Endodermal cell (in vitro differentiated cells): ENCODE data around the gene ABHD16B. TPM values are rescaled to one million over a fixed set of nuclear protein-coding genes. Genes with fewer than 3 reads are reported as not detected.

Experiments
- DNase-seq: peaks from one replicate; pipeline ENCODE4 v3.0.0-alpha.2; 2017
- H3K27ac ChIP-seq: 2 replicates; pipeline ENCODE4 v1.5.1; 2013; ENCODE audit warnings: mild to moderate bottlenecking, low read depth, low read length, moderate library complexity
- H3K27me3 ChIP-seq: 2 replicates; pipeline ENCODE4 v1.6.1; 2013; ENCODE audit warnings: mild to moderate bottlenecking, low read length, moderate library complexity; ENCODE audit not compliant: insufficient read depth, control insufficient read depth, poor library complexity, severe bottlenecking
- H3K36me3 ChIP-seq: 2 replicates; pipeline ENCODE4 v1.7.0; 2013; ENCODE audit warnings: mild to moderate bottlenecking, low read length, moderate library complexity; ENCODE audit not compliant: control insufficient read depth, insufficient read depth
- H3K4me1 ChIP-seq: one replicate; pipeline ENCODE4 v1.7.0; 2013; ENCODE audit warnings: low read length; ENCODE audit not compliant: control insufficient read depth, insufficient read depth
- H3K4me3 ChIP-seq: 2 replicates; pipeline ENCODE4 v1.5.1; 2013; ENCODE audit warnings: mild to moderate bottlenecking, low read length, moderate library complexity
- H3K9ac ChIP-seq: 2 replicates; pipeline ENCODE4 v1.6.1; 2013; ENCODE audit warnings: mild to moderate bottlenecking, low read length, moderate library complexity; ENCODE audit not compliant: poor library complexity, severe bottlenecking; ENCODE audit errors: extremely low read depth
- H3K9me3 ChIP-seq: 2 replicates; pipeline ENCODE4 v1.6.1; 2013; ENCODE audit warnings: mild to moderate bottlenecking, low read length, moderate library complexity; ENCODE audit not compliant: control insufficient read depth
- H3K27ac Mint-ChIP-seq: 2 replicates; pipeline ENCODE4 v1.8.0; 2020; ENCODE audit warnings: mixed read lengths
- H3K27me3 Mint-ChIP-seq: 2 replicates; pipeline ENCODE4 v1.8.0; 2021; ENCODE audit warnings: mild to moderate bottlenecking, mixed read lengths; ENCODE audit not compliant: insufficient read depth
- H3K36me3 Mint-ChIP-seq: 2 replicates; pipeline ENCODE4 v1.8.0; 2020; ENCODE audit warnings: low read depth, mixed read lengths
- H3K4me1 Mint-ChIP-seq: 2 replicates; pipeline ENCODE4 v1.8.0; 2020; ENCODE audit warnings: mixed read lengths
- H3K4me3 Mint-ChIP-seq: 2 replicates; pipeline ENCODE4 v1.8.0; 2020; ENCODE audit warnings: mild to moderate bottlenecking, moderate library complexity, mixed read lengths
- H3K9me3 Mint-ChIP-seq: 2 replicates; pipeline ENCODE4 v1.8.0; 2020; ENCODE audit warnings: mild to moderate bottlenecking, mixed read lengths
- WGBS, 2 experiments: methylation state at CpG; one replicate each; pipeline versions ENCODE4 v1.1.5 to v1.1.7; 2013; ENCODE audit warnings: missing lambda C conversion rate in 2 of 2, mixed read lengths in 1 of 2; ENCODE audit not compliant: insufficient coverage in 1 of 2, insufficient read length in 1 of 2; 5-methylcytosine and 5-hydroxymethylcytosine counted together
- total RNA-seq, 2 donors: library from RNA; stranded (reverse); fragmentation: NEBNext Ultra II Directional in 1 of 2; extraction: Animal tissue kit (Norgen Biotek cat#: 25700) in 1 of 2; gene quantifications; 2 replicates in 1 of 2; 3 replicates in 1 of 2; pipeline ENCODE4 v1.2.1, GENCODE V29; 2021
- TF ChIP-seq, protein P1 (sequence below): fragments of 200-600 bp; sonication (generic); conservative IDR thresholded peaks from 2 replicates; pipeline ENCODE4 v1.5.0; 2021; ENCODE audit warnings: antibody characterized with exemption, mild to moderate bottlenecking

The ABHD16B gene
- total RNA-seq, 2 donors from 2014 or later, result not detected

DNA sequence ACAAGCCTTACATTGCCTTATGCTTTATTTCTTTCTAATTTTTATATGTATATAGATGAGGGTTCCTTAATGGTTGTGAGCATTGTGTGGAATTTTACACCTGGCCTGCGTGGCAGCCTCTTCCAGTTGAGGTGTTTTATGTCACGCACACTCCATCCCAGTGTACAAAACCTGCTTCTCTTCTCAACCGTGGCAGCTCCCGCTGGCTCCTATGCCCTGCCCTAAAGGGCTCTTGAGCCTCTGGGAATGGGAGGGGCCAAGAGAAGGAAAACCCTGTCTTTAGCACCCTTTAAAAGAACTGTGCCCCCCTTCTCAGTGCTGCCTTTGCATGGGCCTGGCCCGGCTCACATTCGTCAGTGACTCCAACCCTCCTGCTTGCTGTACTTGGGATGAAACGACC, 29.3 kb downstream of the ABHD16B start:
- 95 to 98% methylated on average over 4 to 7 of the region's 7 CpGs for WGBS, 2 experiments
- peaks cover 26% of the 10 kb centered on the region for H3K36me3 Mint-ChIP-seq
- no peak overlapping the region for H3K4me3 ChIP-seq
- peaks cover 40% of the 10 kb centered on the region for H3K36me3 ChIP-seq
- H3K27me3 Mint-ChIP-seq, result no peaks in the 10 kb centered on the region
- H3K4me3 Mint-ChIP-seq, result no peak overlapping the region
- no peak overlapping the region for H3K9ac ChIP-seq
- no peaks in the 10 kb centered on the region for H3K4me1 ChIP-seq
- peaks cover 5% of the 10 kb centered on the region for H3K4me1 Mint-ChIP-seq
- no peaks in the 10 kb centered on the region for H3K9me3 ChIP-seq
- no peak overlapping the region for H3K27ac ChIP-seq
- no peaks in the 10 kb centered on the region for H3K9me3 Mint-ChIP-seq
- H3K27me3 ChIP-seq, result no peaks in the 10 kb centered on the region
- DNase-seq, result no peak
- no peak overlapping the region for H3K27ac Mint-ChIP-seq
- TF ChIP-seq, protein P1, sequence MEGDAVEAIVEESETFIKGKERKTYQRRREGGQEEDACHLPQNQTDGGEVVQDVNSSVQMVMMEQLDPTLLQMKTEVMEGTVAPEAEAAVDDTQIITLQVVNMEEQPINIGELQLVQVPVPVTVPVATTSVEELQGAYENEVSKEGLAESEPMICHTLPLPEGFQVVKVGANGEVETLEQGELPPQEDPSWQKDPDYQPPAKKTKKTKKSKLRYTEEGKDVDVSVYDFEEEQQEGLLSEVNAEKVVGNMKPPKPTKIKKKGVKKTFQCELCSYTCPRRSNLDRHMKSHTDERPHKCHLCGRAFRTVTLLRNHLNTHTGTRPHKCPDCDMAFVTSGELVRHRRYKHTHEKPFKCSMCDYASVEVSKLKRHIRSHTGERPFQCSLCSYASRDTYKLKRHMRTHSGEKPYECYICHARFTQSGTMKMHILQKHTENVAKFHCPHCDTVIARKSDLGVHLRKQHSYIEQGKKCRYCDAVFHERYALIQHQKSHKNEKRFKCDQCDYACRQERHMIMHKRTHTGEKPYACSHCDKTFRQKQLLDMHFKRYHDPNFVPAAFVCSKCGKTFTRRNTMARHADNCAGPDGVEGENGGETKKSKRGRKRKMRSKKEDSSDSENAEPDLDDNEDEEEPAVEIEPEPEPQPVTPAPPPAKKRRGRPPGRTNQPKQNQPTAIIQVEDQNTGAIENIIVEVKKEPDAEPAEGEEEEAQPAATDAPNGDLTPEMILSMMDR, result no peak

DNA sequence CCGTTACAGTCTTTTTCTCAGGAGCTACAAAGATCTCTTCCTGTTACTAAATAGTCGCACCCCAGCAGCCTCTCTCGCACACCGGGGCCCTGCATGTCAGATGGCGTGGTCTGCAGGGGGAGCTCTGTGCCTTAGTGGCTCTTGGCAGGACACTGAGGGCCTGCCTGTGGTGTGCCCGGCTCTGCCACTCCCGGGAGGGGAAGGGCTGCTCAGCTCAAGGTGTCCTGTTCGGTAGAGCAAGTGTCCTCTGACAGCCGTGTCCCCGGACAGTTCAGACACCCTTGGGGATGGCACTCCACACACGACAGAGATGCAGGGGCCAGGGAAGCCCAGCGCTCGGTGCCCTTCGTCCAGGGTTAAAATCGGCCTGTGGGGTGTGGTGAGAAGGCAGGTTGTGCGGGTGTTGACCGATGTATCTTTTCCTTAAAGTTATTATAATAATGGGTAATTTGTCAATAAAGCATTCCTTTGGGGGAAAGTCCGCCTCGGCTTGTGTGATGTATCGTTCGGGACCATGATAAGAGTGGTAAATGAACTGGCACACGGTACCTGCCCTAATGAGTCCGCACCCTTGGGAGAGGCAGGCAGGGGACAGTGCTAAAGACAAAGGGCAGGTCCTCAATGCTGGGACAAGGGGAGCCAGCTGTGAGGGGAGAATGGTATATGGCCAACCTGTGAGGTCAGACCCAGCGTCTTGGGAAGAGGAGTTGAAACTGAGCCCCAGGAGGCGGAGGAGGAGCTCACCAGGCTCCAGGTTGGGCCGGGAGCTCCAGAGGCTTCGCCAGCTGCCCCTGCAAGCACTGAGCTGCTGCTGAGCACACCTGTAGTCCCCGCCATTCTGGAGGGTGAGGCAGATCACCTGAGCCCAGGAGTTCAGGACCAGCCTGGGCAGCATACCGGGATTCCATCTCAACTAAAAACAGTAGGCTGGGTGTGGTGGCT, 30.0 kb downstream of the ABHD16B start:
- H3K4me3 Mint-ChIP-seq, result no peak overlapping the region
- Histone ChIP-seq H3K4me3 (no peak overlapping the region), H3K36me3 (peaks cover 40% of the 10 kb centered on the region), H3K9me3 (no peaks in the 10 kb centered on the region), H3K27ac (no peak overlapping the region), H3K27me3 (no peaks in the 10 kb centered on the region), H3K4me1 (no peaks in the 10 kb centered on the region), H3K9ac (no peak overlapping the region)
- DNase-seq, result peak; percentile 58
- no peaks in the 10 kb centered on the region for H3K27me3 Mint-ChIP-seq
- peaks cover 12% of the 10 kb centered on the region for H3K4me1 Mint-ChIP-seq
- H3K9me3 Mint-ChIP-seq, result no peaks in the 10 kb centered on the region
- 95 to 96% methylated on average over 26 to 29 of the region's 29 CpGs for WGBS, 2 experiments
- no peak overlapping the region for H3K27ac Mint-ChIP-seq
- peaks cover 26% of the 10 kb centered on the region for H3K36me3 Mint-ChIP-seq
- TF ChIP-seq, protein P1, result peak; percentile 44

DNA sequence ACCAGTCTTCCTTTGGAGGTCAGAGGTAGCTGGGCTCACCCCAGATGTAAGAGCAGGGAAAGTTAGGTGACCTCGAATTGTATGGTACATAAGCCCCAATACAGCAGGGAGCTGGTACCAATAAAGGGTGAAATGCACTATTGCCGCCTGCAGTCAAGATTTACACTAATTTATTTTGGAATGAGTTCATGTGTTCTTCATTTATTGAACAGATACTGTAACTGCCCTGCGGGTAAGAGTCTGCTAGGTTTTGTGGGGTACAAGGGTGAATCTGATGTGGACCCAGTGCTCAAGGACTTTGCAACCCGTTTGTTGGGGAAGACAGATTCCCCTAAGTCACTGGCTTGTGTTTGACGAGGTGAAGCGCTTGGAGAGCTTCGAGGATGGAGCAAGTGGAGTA, 31.1 kb downstream of the ABHD16B start:
- no peak overlapping the region for H3K27ac Mint-ChIP-seq
- WGBS, 2 experiments, result 90% methylated on average over 7 of the region's 7 CpGs
- H3K36me3 ChIP-seq, result peaks cover 35% of the 10 kb centered on the region
- H3K9me3 ChIP-seq, result no peaks in the 10 kb centered on the region
- peaks cover 19% of the 10 kb centered on the region for H3K4me1 Mint-ChIP-seq
- peaks cover 24% of the 10 kb centered on the region for H3K36me3 Mint-ChIP-seq
- no peak overlapping the region for H3K4me3 ChIP-seq
- no peak overlapping the region for H3K9ac ChIP-seq
- TF ChIP-seq, protein P1, result no peak
- no peak for DNase-seq
- no peak overlapping the region for H3K27ac ChIP-seq
- no peaks in the 10 kb centered on the region for H3K9me3 Mint-ChIP-seq
- H3K4me1 ChIP-seq, result peaks cover 4% of the 10 kb centered on the region
- peaks cover 9% of the 10 kb centered on the region for H3K27me3 ChIP-seq
- peaks cover 7% of the 10 kb centered on the region for H3K27me3 Mint-ChIP-seq
- H3K4me3 Mint-ChIP-seq, result no peak overlapping the region
